Measurements from ENCODE around the gene CBFA2T2. TPM values are rescaled to one million over a fixed set of nuclear protein-coding genes. Genes with fewer than 3 reads are reported as not detected.

Gene CBFA2T2
- total RNA-seq, 1 experiment from 2014 or later: 16.3 TPM

DNA sequence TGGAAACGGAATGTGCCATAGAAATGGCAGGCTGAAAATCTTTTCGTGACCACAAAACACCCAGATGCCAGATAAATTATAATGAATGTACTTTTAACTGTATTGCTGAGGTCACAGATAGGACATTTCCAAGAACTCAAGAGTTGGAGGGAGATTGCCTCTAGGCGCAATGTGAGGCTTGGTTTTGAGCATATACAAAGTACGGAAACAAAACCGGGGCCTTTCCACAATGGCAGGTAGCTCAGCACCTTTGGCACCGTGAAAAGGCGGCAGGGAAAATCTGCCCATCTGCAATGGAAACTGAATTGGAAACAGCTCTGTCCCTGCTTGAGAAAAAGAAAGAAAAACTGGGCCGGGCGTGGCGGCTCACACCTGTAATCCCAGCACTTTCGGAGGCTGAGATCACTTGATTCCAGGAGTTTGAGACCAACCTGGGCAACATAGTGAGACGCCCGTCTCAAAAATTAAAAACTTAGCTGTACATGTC, 161.7 kb downstream of the CBFA2T2 start:
- no peak for ATAC-seq
- Histone ChIP-seq H3K27ac (ENCODE audit: low read length) (no peak overlapping the region), H3K36me3 (ENCODE audit: control insufficient read depth, insufficient read depth, low read length) (no peaks in the 10 kb centered on the region), H3K4me1 (ENCODE audit: control insufficient read depth, insufficient read depth, low read length) (peaks cover 15% of the 10 kb centered on the region), H3K9me3 (ENCODE audit: control insufficient read depth, insufficient read depth, low read depth, low read length) (no peaks in the 10 kb centered on the region), H3K27me3 (ENCODE audit: control insufficient read depth, insufficient read depth, low read length) (no peaks in the 10 kb centered on the region), H3K4me3 (ENCODE audit: low read depth in 2 of 2, low read length in 2 of 2) (no peak overlapping the region)
- ChIA-PET POLR2A (interaction anchor here (0.6 kb wide), 1 partner anchor 258 kb away, joined by 3 read pairs; no protein-coding TSS in a partner anchor), CTCF (interaction anchor here (0.6 kb wide), 1 partner anchor 803 kb away, joined by 6 read pairs; no protein-coding TSS in a partner anchor)
- BruUV-seq (replicated peaks): no TSS peak
- no peak for DNase-seq (ENCODE audit: low read depth, low spot score)
- intact Hi-C loops (cut with micrococcal nuclease; ENCODE audit: unreplicated experiment) (loop anchor here (5.0 kb wide), 1 partner anchor 194 kb away; no protein-coding TSS in a partner anchor), in situ Hi-C loops (cut with HindIII; ENCODE audit: low pct_unique_long_range_greater_than_20kb, low sequenced_read_pairs) (no loop called here)
- TF ChIP-seq, protein P1, sequence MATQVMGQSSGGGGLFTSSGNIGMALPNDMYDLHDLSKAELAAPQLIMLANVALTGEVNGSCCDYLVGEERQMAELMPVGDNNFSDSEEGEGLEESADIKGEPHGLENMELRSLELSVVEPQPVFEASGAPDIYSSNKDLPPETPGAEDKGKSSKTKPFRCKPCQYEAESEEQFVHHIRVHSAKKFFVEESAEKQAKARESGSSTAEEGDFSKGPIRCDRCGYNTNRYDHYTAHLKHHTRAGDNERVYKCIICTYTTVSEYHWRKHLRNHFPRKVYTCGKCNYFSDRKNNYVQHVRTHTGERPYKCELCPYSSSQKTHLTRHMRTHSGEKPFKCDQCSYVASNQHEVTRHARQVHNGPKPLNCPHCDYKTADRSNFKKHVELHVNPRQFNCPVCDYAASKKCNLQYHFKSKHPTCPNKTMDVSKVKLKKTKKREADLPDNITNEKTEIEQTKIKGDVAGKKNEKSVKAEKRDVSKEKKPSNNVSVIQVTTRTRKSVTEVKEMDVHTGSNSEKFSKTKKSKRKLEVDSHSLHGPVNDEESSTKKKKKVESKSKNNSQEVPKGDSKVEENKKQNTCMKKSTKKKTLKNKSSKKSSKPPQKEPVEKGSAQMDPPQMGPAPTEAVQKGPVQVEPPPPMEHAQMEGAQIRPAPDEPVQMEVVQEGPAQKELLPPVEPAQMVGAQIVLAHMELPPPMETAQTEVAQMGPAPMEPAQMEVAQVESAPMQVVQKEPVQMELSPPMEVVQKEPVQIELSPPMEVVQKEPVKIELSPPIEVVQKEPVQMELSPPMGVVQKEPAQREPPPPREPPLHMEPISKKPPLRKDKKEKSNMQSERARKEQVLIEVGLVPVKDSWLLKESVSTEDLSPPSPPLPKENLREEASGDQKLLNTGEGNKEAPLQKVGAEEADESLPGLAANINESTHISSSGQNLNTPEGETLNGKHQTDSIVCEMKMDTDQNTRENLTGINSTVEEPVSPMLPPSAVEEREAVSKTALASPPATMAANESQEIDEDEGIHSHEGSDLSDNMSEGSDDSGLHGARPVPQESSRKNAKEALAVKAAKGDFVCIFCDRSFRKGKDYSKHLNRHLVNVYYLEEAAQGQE (IDR thresholded peaks at IDR 0.05; ENCODE audit: insufficient read depth in 1 of 2, low read depth in 2 of 2, low read length in 1 of 2): no peak
- TF ChIP-seq, protein P2, sequence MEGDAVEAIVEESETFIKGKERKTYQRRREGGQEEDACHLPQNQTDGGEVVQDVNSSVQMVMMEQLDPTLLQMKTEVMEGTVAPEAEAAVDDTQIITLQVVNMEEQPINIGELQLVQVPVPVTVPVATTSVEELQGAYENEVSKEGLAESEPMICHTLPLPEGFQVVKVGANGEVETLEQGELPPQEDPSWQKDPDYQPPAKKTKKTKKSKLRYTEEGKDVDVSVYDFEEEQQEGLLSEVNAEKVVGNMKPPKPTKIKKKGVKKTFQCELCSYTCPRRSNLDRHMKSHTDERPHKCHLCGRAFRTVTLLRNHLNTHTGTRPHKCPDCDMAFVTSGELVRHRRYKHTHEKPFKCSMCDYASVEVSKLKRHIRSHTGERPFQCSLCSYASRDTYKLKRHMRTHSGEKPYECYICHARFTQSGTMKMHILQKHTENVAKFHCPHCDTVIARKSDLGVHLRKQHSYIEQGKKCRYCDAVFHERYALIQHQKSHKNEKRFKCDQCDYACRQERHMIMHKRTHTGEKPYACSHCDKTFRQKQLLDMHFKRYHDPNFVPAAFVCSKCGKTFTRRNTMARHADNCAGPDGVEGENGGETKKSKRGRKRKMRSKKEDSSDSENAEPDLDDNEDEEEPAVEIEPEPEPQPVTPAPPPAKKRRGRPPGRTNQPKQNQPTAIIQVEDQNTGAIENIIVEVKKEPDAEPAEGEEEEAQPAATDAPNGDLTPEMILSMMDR (IDR thresholded peaks at IDR 0.05): no peak
- TF ChIP-seq SIN3A (IDR thresholded peaks at IDR 0.05; ENCODE audit: borderline replicate concordance, insufficient read depth, low read depth, low read length) (no peak), POLR2AphosphoS5 (IDR thresholded peaks at IDR 0.05; ENCODE audit: low read depth, low read length) (no peak), TCF7L2 (IDR thresholded peaks at IDR 0.05; ENCODE audit: low read depth, low read length) (no peak)

- Histone ChIP-seq H3K36me3 (ENCODE audit: control insufficient read depth, insufficient read depth, low read length) (no peaks in the 10 kb centered on the region), H3K9me3 (ENCODE audit: control insufficient read depth, insufficient read depth, low read depth, low read length) (no peaks in the 10 kb centered on the region), H3K27ac (ENCODE audit: low read length) (no peak overlapping the region), H3K27me3 (ENCODE audit: control insufficient read depth, insufficient read depth, low read length) (no peaks in the 10 kb centered on the region), H3K4me3 (ENCODE audit: low read depth in 2 of 2, low read length in 2 of 2) (no peak overlapping the region), H3K4me1 (ENCODE audit: control insufficient read depth, insufficient read depth, low read length) (peaks cover 4% of the 10 kb centered on the region)
- TSS peak; percentile 34 for BruUV-seq (replicated peaks)
- ChIA-PET CTCF (interaction anchor here (0.9 to 1.0 kb wide), 4 partner anchors 89 to 391 kb away, joined by 3 to 4 read pairs (median 4); no protein-coding TSS in a partner anchor), POLR2A (no interaction called here)
- peak; percentile 83 for ATAC-seq
- peak; percentile 55 for DNase-seq (ENCODE audit: low read depth, low spot score)
- peak; percentile 64 for TF ChIP-seq POLR2AphosphoS5 (IDR thresholded peaks at IDR 0.05; ENCODE audit: low read depth, low read length)
- TF ChIP-seq, protein P2 (IDR thresholded peaks at IDR 0.05): peak; percentile 90; the same call in 1 of the 2 replicates
- no peak for TF ChIP-seq TCF7L2 (IDR thresholded peaks at IDR 0.05; ENCODE audit: low read depth, low read length)
- TF ChIP-seq, protein P1 (IDR thresholded peaks at IDR 0.05; ENCODE audit: insufficient read depth in 1 of 2, low read depth in 2 of 2, low read length in 1 of 2): no peak
- intact Hi-C loops (cut with micrococcal nuclease; ENCODE audit: unreplicated experiment) (loop anchor here (5.0 kb wide), 1 partner anchor 196 kb away; no protein-coding TSS in a partner anchor), in situ Hi-C loops (cut with HindIII; ENCODE audit: low pct_unique_long_range_greater_than_20kb, low sequenced_read_pairs) (no loop called here)
Measured at GRCh38 chr20:33653218-33653899, 163.5 kb downstream of the CBFA2T2 start.

Data from Panc1 (cell line).